H54 (cell line): ENCODE measurements around the gene TIRAP.

ENCODE experiments used
- DNase-seq: peaks from one replicate; pipeline ENCODE4 v3.0.0; 2011; ENCODE audit warnings: low spot score, mixed read lengths; ENCODE audit not compliant: insufficient read length
- FAIRE-seq: peaks from 3 replicates; lab custom pipeline; 2011; peaks lifted over from hg19 to GRCh38; lab: Jason Lieb, UNC
- POLR2A ChIP-seq: IDR thresholded peaks from 2 replicates; pipeline ENCODE4 v1.6.1; 2011; ENCODE audit warnings: low read depth, mild to moderate bottlenecking, low read length

The TIRAP gene

GRCh38 chr11:126337126-126337473, 54.2 kb downstream of the TIRAP start:
- DNase-seq (no peak), FAIRE-seq (no peak)
- TF ChIP-seq POLR2A = no peak

DNA sequence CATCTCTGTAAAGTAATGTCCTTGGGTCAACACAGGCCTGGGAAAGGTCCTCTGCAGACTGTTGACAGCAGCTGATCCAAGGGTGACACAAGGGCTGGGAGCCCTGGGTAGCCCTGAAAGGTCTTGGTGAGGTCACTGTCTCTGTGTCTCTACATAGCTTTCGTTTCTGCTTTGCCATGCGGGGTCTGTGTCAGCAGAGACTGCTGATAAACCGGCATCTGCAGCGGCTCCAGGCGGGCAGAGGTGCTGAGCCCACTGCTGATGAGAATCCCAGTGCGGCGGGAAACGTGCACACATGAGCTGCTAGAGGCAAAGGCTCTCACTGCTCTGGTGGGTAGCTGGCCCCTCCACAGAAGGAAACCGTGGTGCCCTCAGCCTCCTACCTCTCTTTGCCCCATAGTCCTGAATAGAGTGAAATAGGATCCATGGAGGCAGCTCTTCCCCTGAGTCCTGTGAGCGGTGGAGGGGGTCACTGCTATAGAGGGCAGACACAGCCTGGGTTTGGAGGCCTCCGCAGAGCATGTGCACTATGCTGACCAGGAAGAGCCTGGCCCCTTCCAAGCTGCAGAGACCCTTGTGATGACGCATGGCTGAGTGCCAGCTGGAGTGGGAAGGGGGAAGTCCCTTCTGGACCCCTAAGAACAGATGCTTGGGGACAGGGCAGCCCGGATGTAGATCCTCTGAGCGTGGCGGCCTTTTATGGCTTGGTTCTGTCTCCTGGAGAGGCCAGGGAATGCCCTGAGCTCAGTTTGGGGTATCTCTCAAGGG, 54.8 kb downstream of the TIRAP start:
- DNase-seq (no peak), FAIRE-seq (no peak)
- no peak for TF ChIP-seq POLR2A

DNA sequence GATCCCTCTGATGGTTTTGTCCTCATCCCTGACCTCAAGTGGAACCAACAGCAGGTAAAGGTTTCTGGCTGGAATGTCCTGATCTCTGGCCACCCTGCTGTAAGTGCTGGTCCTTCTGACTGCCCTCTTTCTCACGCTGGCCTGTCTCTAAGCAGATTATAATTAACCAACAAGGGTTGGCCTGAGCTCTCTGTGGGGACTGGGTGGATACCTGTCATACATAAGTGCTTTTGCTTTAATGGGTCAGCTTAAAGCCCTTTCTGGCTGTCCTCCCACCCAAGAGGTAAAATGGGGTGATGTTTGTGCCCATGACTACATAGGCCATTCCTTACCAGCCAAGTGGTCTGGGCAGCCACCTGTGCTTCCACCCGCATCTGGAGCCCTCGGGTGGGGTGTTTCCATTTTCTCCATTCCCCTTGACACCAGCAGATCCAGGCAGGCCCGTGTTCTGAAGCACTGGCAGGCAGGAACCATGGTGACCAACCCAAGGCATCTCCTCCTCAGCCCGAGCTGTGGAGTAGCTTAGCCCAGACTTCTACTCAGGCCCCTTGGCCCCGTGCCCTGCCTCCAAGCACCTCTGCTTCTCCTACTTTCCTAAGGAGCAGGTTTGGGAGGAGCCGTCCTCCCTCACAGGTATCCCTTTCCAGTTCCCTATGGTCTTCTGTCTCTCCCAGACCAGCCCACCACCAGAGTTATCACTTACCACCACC, 55.6 kb downstream of the TIRAP start:
- TF ChIP-seq POLR2A = no peak
- no peak for FAIRE-seq
- no peak for DNase-seq

- no peak for FAIRE-seq
- DNase-seq = no peak
- TF ChIP-seq POLR2A = no peak
Measured at GRCh38 chr11:126339073-126339862, 56.4 kb downstream of the TIRAP start.

- FAIRE-seq (no peak), DNase-seq (no peak)
- TF ChIP-seq POLR2A = no peak
Measured at GRCh38 chr11:126339863-126340434, 57.1 kb downstream of the TIRAP start.

DNA sequence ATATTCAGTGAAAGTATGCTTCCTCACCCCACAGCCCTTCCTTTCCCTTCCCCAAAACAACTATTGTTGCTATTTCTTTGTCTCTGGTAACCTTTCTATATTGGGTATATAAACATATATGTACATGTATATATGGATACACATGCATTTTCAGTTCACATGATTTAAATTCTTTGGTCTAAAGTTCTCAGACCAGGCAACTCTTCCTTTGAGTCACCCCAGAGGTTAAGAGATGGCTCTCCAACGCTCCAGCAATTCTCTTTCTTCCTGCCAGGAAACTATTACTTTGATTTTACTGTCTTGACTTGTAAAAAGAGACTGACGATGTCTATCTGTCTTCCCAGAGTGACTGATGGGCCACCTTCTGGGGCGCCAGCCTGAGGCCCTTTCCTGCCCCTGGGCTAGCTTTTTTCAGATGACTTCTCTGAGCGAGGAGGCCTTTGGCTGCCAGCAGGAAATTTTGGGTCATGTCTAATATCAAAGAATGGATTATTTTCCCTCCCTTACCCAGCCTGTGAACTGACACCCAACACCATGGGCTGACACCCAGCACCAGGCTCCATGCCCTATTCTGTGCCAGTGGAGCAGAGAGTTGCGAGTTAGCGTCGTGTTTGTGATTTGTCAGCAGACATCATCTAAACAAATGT, 58.2 kb downstream of the TIRAP start:
- FAIRE-seq = no peak
- no peak for DNase-seq
- TF ChIP-seq POLR2A = no peak

DNA sequence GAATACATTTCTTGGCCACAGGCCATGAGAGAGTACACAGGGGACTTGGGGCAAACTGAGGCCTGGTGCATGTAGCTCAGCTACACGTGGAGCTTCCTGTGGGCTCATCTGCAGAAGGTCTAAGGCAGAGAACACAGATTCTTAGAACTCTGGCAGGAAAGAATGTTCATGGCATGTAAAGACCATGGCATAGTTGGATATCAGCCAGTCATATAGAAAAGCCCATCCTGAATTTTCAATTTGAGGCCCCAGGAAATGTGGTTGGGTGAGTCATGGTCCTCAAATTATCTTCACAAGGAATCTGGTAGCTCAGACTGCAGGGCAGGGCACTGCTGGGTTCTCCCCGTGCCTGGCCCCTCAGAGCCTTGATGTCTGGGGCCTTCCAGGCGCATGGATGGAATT, 58.9 kb downstream of the TIRAP start:
- FAIRE-seq (peak; percentile 84), DNase-seq (peak; percentile 33)
- no peak for TF ChIP-seq POLR2A

- no peak for DNase-seq
- no peak for TF ChIP-seq POLR2A
- no peak for FAIRE-seq
Measured at GRCh38 chr11:126343051-126343450, 60.2 kb downstream of the TIRAP start.
